ENCODE data around the gene C14orf180.

The C14orf180 gene

GRCh38 chr14:104599446-104599845 lies 19.9 kb downstream of the C14orf180 start:
- Histone ChIP-seq H2AFZ (ENCODE audit: low read depth, low read length, severe bottlenecking) (no peak overlapping the region), H4K20me1 (ENCODE audit: low read depth, low read length) (no peaks in the 10 kb centered on the region), H3K9me2 (replicated peaks; ENCODE audit: insufficient read depth, low read length) (no peaks in the 10 kb centered on the region), H3K9ac (ENCODE audit: low read length) (no peak overlapping the region), H3K27ac (ENCODE audit: low read depth, low read length) (no peak overlapping the region), H3F3A (ENCODE audit: insufficient read depth) (no peaks in the 10 kb centered on the region), H3K9me3 (ENCODE audit: insufficient read depth, low read length) (no peaks in the 10 kb centered on the region), H3K36me3 (ENCODE audit: low read length) (no peaks in the 10 kb centered on the region), H3K79me2 (ENCODE audit: insufficient read depth, low read length) (no peaks in the 10 kb centered on the region), H3K4me3 (ENCODE audit: insufficient read depth, low read length, poor library complexity, severe bottlenecking) (no peak overlapping the region), H3K4me2 (ENCODE audit: low read depth, low read length, poor library complexity, severe bottlenecking) (no peak overlapping the region), H3K27me3 (ENCODE audit: low read length) (no peaks in the 10 kb centered on the region)
- TF ChIP-seq CTCF (IDR thresholded peaks at IDR 0.05; ENCODE audit: insufficient read depth, low read length, poor library complexity, severe bottlenecking), result no peak

DNA sequence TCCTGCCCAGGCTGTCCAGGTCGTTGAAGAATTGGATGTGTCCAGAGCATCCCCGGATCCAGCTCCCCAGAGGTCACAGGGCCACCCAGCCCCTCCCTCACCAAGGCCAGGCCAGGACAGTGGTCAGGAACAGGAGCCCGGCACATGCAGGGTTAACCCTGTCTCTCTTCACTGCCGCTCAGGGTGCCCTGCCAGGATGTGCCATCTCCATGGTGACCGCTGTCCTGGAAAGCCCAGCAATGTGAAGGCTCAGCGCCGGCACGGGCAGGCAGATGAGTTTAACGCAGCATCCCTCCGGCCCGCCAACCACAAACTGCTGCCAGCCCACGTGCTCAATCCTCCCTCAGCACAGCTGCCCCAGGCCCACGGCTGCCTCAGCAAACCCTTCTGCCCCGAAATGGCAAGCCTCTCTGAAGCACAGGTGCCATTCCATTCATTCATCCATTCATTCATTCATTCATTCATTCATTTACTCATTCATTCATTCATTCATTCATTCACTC lies 20.6 kb downstream of the C14orf180 start:
- Histone ChIP-seq H3K27me3 (ENCODE audit: low read length) (no peaks in the 10 kb centered on the region), H3K79me2 (ENCODE audit: insufficient read depth, low read length) (no peaks in the 10 kb centered on the region), H3K4me3 (ENCODE audit: insufficient read depth, low read length, poor library complexity, severe bottlenecking) (no peak overlapping the region), H3F3A (ENCODE audit: insufficient read depth) (no peaks in the 10 kb centered on the region), H3K9ac (ENCODE audit: low read length) (no peak overlapping the region), H3K9me2 (replicated peaks; ENCODE audit: insufficient read depth, low read length) (no peaks in the 10 kb centered on the region), H3K27ac (ENCODE audit: low read depth, low read length) (no peak overlapping the region), H3K4me2 (ENCODE audit: low read depth, low read length, poor library complexity, severe bottlenecking) (no peak overlapping the region), H3K9me3 (ENCODE audit: insufficient read depth, low read length) (no peaks in the 10 kb centered on the region), H3K36me3 (ENCODE audit: low read length) (no peaks in the 10 kb centered on the region), H2AFZ (ENCODE audit: low read depth, low read length, severe bottlenecking) (no peak overlapping the region), H4K20me1 (ENCODE audit: low read depth, low read length) (no peaks in the 10 kb centered on the region)
- TF ChIP-seq EZH2phosphoT487 (conservative IDR thresholded peaks at IDR 0.05; ENCODE audit: low read length) (no peak), CTCF (IDR thresholded peaks at IDR 0.05; ENCODE audit: insufficient read depth, low read length, poor library complexity, severe bottlenecking) (no peak)

GRCh38 chr14:104600805-104601204 lies 21.2 kb downstream of the C14orf180 start:
- TF ChIP-seq EZH2phosphoT487 (conservative IDR thresholded peaks at IDR 0.05; ENCODE audit: low read length) (no peak), CTCF (IDR thresholded peaks at IDR 0.05; ENCODE audit: insufficient read depth, low read length, poor library complexity, severe bottlenecking) (no peak)
- H3K4me2 ChIP-seq (ENCODE audit: low read depth, low read length, poor library complexity, severe bottlenecking), result no peak overlapping the region
- H3K9me3 ChIP-seq (ENCODE audit: insufficient read depth, low read length), result no peaks in the 10 kb centered on the region
- no peaks in the 10 kb centered on the region for H3K27me3 ChIP-seq (ENCODE audit: low read length)
- H3K9ac ChIP-seq (ENCODE audit: low read length), result no peak overlapping the region
- H3F3A ChIP-seq (ENCODE audit: insufficient read depth), result no peaks in the 10 kb centered on the region
- H4K20me1 ChIP-seq (ENCODE audit: low read depth, low read length), result no peaks in the 10 kb centered on the region
- no peak overlapping the region for H2AFZ ChIP-seq (ENCODE audit: low read depth, low read length, severe bottlenecking)
- H3K27ac ChIP-seq (ENCODE audit: low read depth, low read length), result no peak overlapping the region
- H3K79me2 ChIP-seq (ENCODE audit: insufficient read depth, low read length), result no peaks in the 10 kb centered on the region
- no peaks in the 10 kb centered on the region for H3K36me3 ChIP-seq (ENCODE audit: low read length)
- H3K9me2 ChIP-seq (replicated peaks; ENCODE audit: insufficient read depth, low read length), result no peaks in the 10 kb centered on the region
- H3K4me3 ChIP-seq (ENCODE audit: insufficient read depth, low read length, poor library complexity, severe bottlenecking), result no peak overlapping the region

All from SU-DHL-6 (cell line).